HepG2 (cell line): ENCODE measurements around the gene OPRL1. TPM values are rescaled to one million over a fixed set of nuclear protein-coding genes. Genes with fewer than 3 reads are reported as not detected.

Experiments
- AHDC1 ChIP-seq: sonication (generic); formaldehyde crosslinking; IDR thresholded peaks from 2 replicates; pipeline ENCODE4 v1.5.1; 2020; ENCODE audit warnings: mild to moderate bottlenecking, missing genetic modification reagents, borderline replicate concordance
- ASH2L ChIP-seq: fragments of 300-600, 200-600 bp; sonication (generic); IDR thresholded peaks from 2 replicates; pipeline ENCODE4 v1.7.0; 2017; ENCODE audit warnings: low read depth, mild to moderate bottlenecking, moderate library complexity, mixed read lengths, low read length; ENCODE audit not compliant: insufficient read length
- BATF2 ChIP-seq: sonication (generic); formaldehyde crosslinking; IDR thresholded peaks from 2 replicates; pipeline ENCODE4 v1.8.0; 2022; ENCODE audit warnings: mild to moderate bottlenecking, missing genetic modification reagents, moderate library complexity
- CCAR2 ChIP-seq: fragments of 200-400 bp; formaldehyde crosslinking; optimal IDR thresholded peaks from 2 replicates; pipeline ENCODE3; 2018; ENCODE audit warnings: low read depth, mild to moderate bottlenecking, low read length, moderate library complexity
- DNMT1 ChIP-seq: sonication (generic); formaldehyde crosslinking; IDR thresholded peaks from 2 replicates; pipeline ENCODE4 v1.5.1; 2020; ENCODE audit warnings: mild to moderate bottlenecking, missing genetic modification reagents
- DNMT3B ChIP-seq: conservative IDR thresholded peaks from 2 replicates; pipeline ENCODE4 v1.6.1; 2016; ENCODE audit warnings: missing biosample characterization, control low read depth
- GZF1 ChIP-seq: sonication (generic); formaldehyde crosslinking; IDR thresholded peaks from 2 replicates; pipeline ENCODE4 v1.5.1; 2020; ENCODE audit warnings: mild to moderate bottlenecking, missing genetic modification reagents
- KDM5A ChIP-seq: fragments of 200-600 bp; sonication (generic); IDR thresholded peaks from 2 replicates; pipeline ENCODE4 v1.7.0; 2018; ENCODE audit warnings: antibody characterized with exemption, mild to moderate bottlenecking, low read length, borderline replicate concordance
- KLF16 ChIP-seq, 2 experiments: sonication (generic) in 1 of 2; formaldehyde crosslinking in 1 of 2; IDR thresholded peaks; 2 replicates each; pipeline versions ENCODE4 v1.6.1 to v1.8.0; 2016 to 2023; ENCODE audit warnings: missing genetic modification reagents in 2 of 2, missing compliant biosample characterization in 1 of 2
- MLX ChIP-seq: IDR thresholded peaks from 2 replicates; pipeline ENCODE4 v1.6.1; 2016
- ONECUT2 ChIP-seq: sonication (generic); formaldehyde crosslinking; IDR thresholded peaks from 2 replicates; pipeline ENCODE4 v1.4.0; 2020; ENCODE audit warnings: missing genetic modification reagents
- SETDB1 ChIP-seq: sonication (generic); formaldehyde crosslinking; IDR thresholded peaks from 2 replicates; pipeline ENCODE4 v1.5.1; 2020; ENCODE audit warnings: missing genetic modification reagents, mild to moderate bottlenecking, borderline replicate concordance
- TBX2 ChIP-seq: sonication (generic); formaldehyde crosslinking; IDR thresholded peaks from 2 replicates; pipeline ENCODE4 v1.5.0; 2020; ENCODE audit warnings: missing genetic modification reagents, mild to moderate bottlenecking, borderline replicate concordance
- TEAD2 ChIP-seq: sonication (generic); formaldehyde crosslinking; IDR thresholded peaks from 2 replicates; pipeline ENCODE4 v1.9.0; 2021; ENCODE audit warnings: missing genetic modification reagents
- TEAD3 ChIP-seq: optimal IDR thresholded peaks from 2 replicates; pipeline ENCODE3; 2016; ENCODE audit warnings: borderline replicate concordance
- TEF ChIP-seq: sonication (generic); formaldehyde crosslinking; IDR thresholded peaks from 2 replicates; pipeline ENCODE4 v1.5.0; 2020; ENCODE audit warnings: missing genetic modification reagents
- ZBTB1 ChIP-seq: sonication (generic); formaldehyde crosslinking; IDR thresholded peaks from 2 replicates; pipeline ENCODE4 v1.4.0; 2020; ENCODE audit warnings: missing genetic modification reagents, borderline replicate concordance
- ZEB1 ChIP-seq: IDR thresholded peaks from 2 replicates; pipeline ENCODE4 v1.6.1; 2012; ENCODE audit warnings: mild to moderate bottlenecking, low read depth, inconsistent platforms; ENCODE audit not compliant: insufficient replicate concordance
- ZNF124 ChIP-seq: sonication (generic); formaldehyde crosslinking; IDR thresholded peaks from 2 replicates; pipeline ENCODE4 v1.4.0; 2020; ENCODE audit warnings: missing genetic modification reagents
- ZNF619 ChIP-seq: sonication (generic); formaldehyde crosslinking; IDR thresholded peaks from 2 replicates; pipeline ENCODE4 v1.4.0; 2020; ENCODE audit warnings: mild to moderate bottlenecking, missing genetic modification reagents
- ZNF75D ChIP-seq: sonication (generic); formaldehyde crosslinking; IDR thresholded peaks from 2 replicates; pipeline ENCODE4 v1.8.1; 2023; ENCODE audit warnings: missing genetic modification reagents, mild to moderate bottlenecking, borderline replicate concordance
- polyA plus RNA-seq, 8 experiments: library from polyadenylated mRNA; depleted of rRNA in 3 of 8; stranded (reverse) in 7 of 8; unstranded in 1 of 8; fragments of >200 nt; fragmentation: Illumina TruSeq in 4 of 8; extraction: Trizol in 4 of 8; gene quantifications; 2 replicates each; pipeline versions ENCODE4 v1.2.1 to v1.2.3, GENCODE V29; 2011 to 2016; ENCODE audit warnings: low read depth in 4 of 8, missing spikeins in 1 of 8, mixed read lengths in 1 of 8; ENCODE audit not compliant: insufficient read depth in 1 of 8
- total RNA-seq, 5 experiments: library from RNA; depleted of rRNA; stranded (reverse); fragments of >200 nt; fragmentation: Illumina TruSeq; extraction: Trizol; gene quantifications; 2 replicates each; pipeline ENCODE4 v1.2.3, GENCODE V29; 2016; ENCODE audit warnings: low read depth in 1 of 5

Gene OPRL1
- total and polyA plus RNA-seq, 2 of the 13 experiments (the other 11 are each of a cell fraction or from before 2014, with no cell fraction given): 0.35 to 0.71 TPM

GRCh38 chr20:64056889-64057627, 22.8 kb upstream of the OPRL1 start (continued):
- TF ChIP-seq MLX (CRISPR knock-in tag) (0 out of 2 replicates have a peak, but pooled peaks have one; percentile 10), GZF1 (CRISPR knock-in tag) (no peak), ZBTB1 (CRISPR knock-in tag) (no peak), ZNF619 (0 out of 2 replicates have a peak, but pooled peaks have one; percentile 29), ZNF124 (no peak), ONECUT2 (peak; percentile 47; the same call in 1 of the 2 replicates), BATF2 (no peak), CCAR2 (no peak), TBX2 (CRISPR knock-in tag) (no peak; the same call in 1 of the 2 replicates), AHDC1 (CRISPR knock-in tag) (no peak; the same call in 1 of the 2 replicates), ZNF75D (CRISPR knock-in tag) (no peak), KDM5A (0 out of 2 replicates have a peak, but pooled peaks have one; percentile 22), DNMT3B (CRISPR knock-in tag) (0 out of 2 replicates have a peak, but pooled peaks have one; percentile 10), KLF16 (CRISPR knock-in tag; IDR thresholded peaks at IDR 0.05) (no peak), ASH2L (no peak), SETDB1 (CRISPR knock-in tag) (no peak), TEF (CRISPR knock-in tag) (no peak), TEAD3 (CRISPR knock-in tag) (peak; percentile 2), DNMT1 (CRISPR knock-in tag) (peak; percentile 64; the same call in 1 of the 2 replicates), ZEB1 (no peak), TEAD2 (CRISPR knock-in tag) (no peak)
